Stimulated activated naive B cell treated with anti-CD40 and anti-IgM and Interleukin-4, amounts not matched to agents 10 μg/mL and 1 μg/mL and 100 μg/mL, for 72 hours (primary cell): ENCODE data around the gene ZNF687.

Experiments used
- ATAC-seq, 2 donors: fragments of 150-1000 bp; cut with Tn5 transposase; replicated peaks; 2 replicates each; pipeline ENCODE4 v1.10.0; 2021; ENCODE audit warnings: moderate library complexity in 1 of 2
- DNase-seq: peaks from one replicate; pipeline ENCODE4 v3.0.0; 2021
- H3K27ac Mint-ChIP-seq: one replicate; pipeline ENCODE4 v1.8.0; 2022; ENCODE audit warnings: mild to moderate bottlenecking, mixed read lengths
- H3K27me3 Mint-ChIP-seq, 2 donors: one replicate each; pipeline ENCODE4 v1.8.0; 2022; ENCODE audit warnings: mixed read lengths in 2 of 2
- H3K36me3 Mint-ChIP-seq, 2 donors: one replicate each; pipeline ENCODE4 v1.8.0; 2022; ENCODE audit warnings: mixed read lengths in 2 of 2, mild to moderate bottlenecking in 1 of 2
- H3K4me1 Mint-ChIP-seq, 2 donors: one replicate each; pipeline ENCODE4 v1.8.0; 2022; ENCODE audit warnings: mixed read lengths in 2 of 2, mild to moderate bottlenecking in 1 of 2
- H3K4me3 Mint-ChIP-seq, 2 donors: one replicate each; pipeline ENCODE4 v1.8.0; 2022; ENCODE audit warnings: mild to moderate bottlenecking in 2 of 2, mixed read lengths in 2 of 2, moderate library complexity in 1 of 2
- H3K9me3 Mint-ChIP-seq, 2 donors: one replicate each; pipeline ENCODE4 v1.8.0; 2022; ENCODE audit warnings: mixed read lengths in 2 of 2, mild to moderate bottlenecking in 1 of 2

The ZNF687 gene

GRCh38 chr1:151281969-151282882, at the start of gene ZNF687:
Gene ZNF687, plus strand, starts transcription at chr1:151282299. Its CDS starts 3,993 bp downstream, at chr1:151286292.
- H3K36me3 Mint-ChIP-seq = peaks cover 26 to 36% of the 10 kb centered on the region in 2 donors

GRCh38 chr1:151235235-151235634, 46.9 kb upstream of the ZNF687 start:
- DNase-seq (no peak), ATAC-seq (no peak)
- Mint-ChIP-seq H3K4me3 (no peak overlapping the region), H3K4me1 (peaks cover 16 to 29% of the 10 kb centered on the region in 2 donors), H3K9me3 (no peaks in the 10 kb centered on the region), H3K36me3 (peaks cover 47 to 66% of the 10 kb centered on the region in 2 donors), H3K27me3 (no peaks in the 10 kb centered on the region), H3K27ac (no peak overlapping the region)

More at GRCh38 chr1:151281969-151282882, at the start of gene ZNF687:
- peak within 1 kb of the TSS; percentile 91 to 98 for H3K4me3 Mint-ChIP-seq
- H3K9me3 Mint-ChIP-seq = peaks cover 0 to 2% of the 10 kb centered on the region in 2 donors
- ATAC-seq = peak; percentile 86
- no peaks in the 10 kb centered on the region for H3K27me3 Mint-ChIP-seq
- peak within 1 kb of the TSS; percentile 99 for H3K27ac Mint-ChIP-seq
- DNase-seq = peak; percentile 100
- peaks cover 36 to 57% of the 10 kb centered on the region in 2 donors for H3K4me1 Mint-ChIP-seq

GRCh38 chr1:151237678-151238466, 44.2 kb upstream of the ZNF687 start:
- Mint-ChIP-seq H3K4me3 (peak overlapping the region in 1 of 2 donors; percentile 55), H3K36me3 (peaks cover 54 to 59% of the 10 kb centered on the region in 2 donors), H3K27ac (peak overlapping the region; percentile 73), H3K9me3 (no peaks in the 10 kb centered on the region), H3K27me3 (no peaks in the 10 kb centered on the region), H3K4me1 (peaks cover 16 to 29% of the 10 kb centered on the region in 2 donors)
- ATAC-seq (peak; percentile 90 to 98), DNase-seq (no peak)

GRCh38 chr1:151238467-151238739, 43.7 kb upstream of the ZNF687 start:
- DNase-seq = no peak
- Mint-ChIP-seq H3K27ac (peak overlapping the region; percentile 73), H3K36me3 (peaks cover 58 to 63% of the 10 kb centered on the region in 2 donors)

GRCh38 chr1:151242442-151242841, 39.7 kb upstream of the ZNF687 start:
- H3K4me3 Mint-ChIP-seq = no peak overlapping the region
- no peak for ATAC-seq
- H3K27me3 Mint-ChIP-seq = no peaks in the 10 kb centered on the region
- peak overlapping the region; percentile 3 for H3K27ac Mint-ChIP-seq
- DNase-seq = no peak
- H3K9me3 Mint-ChIP-seq = no peaks in the 10 kb centered on the region
- peaks cover 58 to 59% of the 10 kb centered on the region in 2 donors for H3K36me3 Mint-ChIP-seq
- H3K4me1 Mint-ChIP-seq = peaks cover 8 to 11% of the 10 kb centered on the region in 2 donors

More at GRCh38 chr1:151238467-151238739, 43.7 kb upstream of the ZNF687 start:
- Mint-ChIP-seq H3K4me3 (no peak overlapping the region), H3K27me3 (no peaks in the 10 kb centered on the region), H3K4me1 (peaks cover 16 to 29% of the 10 kb centered on the region in 2 donors), H3K9me3 (no peaks in the 10 kb centered on the region)
- peak in 1 of 2 donors; percentile 12 for ATAC-seq

GRCh38 chr1:151243683-151244216, 38.3 kb upstream of the ZNF687 start:
- DNase-seq = no peak
- Mint-ChIP-seq H3K27me3 (no peaks in the 10 kb centered on the region), H3K27ac (no peak overlapping the region), H3K4me1 (no peaks in the 10 kb centered on the region), H3K36me3 (peaks cover 58 to 59% of the 10 kb centered on the region in 2 donors), H3K4me3 (no peak overlapping the region), H3K9me3 (no peaks in the 10 kb centered on the region)
- no peak for ATAC-seq

- peaks cover 52 to 62% of the 10 kb centered on the region in 2 donors for H3K36me3 Mint-ChIP-seq
- H3K27me3 Mint-ChIP-seq = no peaks in the 10 kb centered on the region
- no peaks in the 10 kb centered on the region for H3K9me3 Mint-ChIP-seq
- peaks cover 0 to 1% of the 10 kb centered on the region in 2 donors for H3K4me1 Mint-ChIP-seq
- H3K27ac Mint-ChIP-seq = peak overlapping the region; percentile 47
- no peak overlapping the region for H3K4me3 Mint-ChIP-seq
- DNase-seq (no peak), ATAC-seq (no peak)
Measured at GRCh38 chr1:151246786-151247185, 35.3 kb upstream of the ZNF687 start.

- Mint-ChIP-seq H3K36me3 (peaks cover 26 to 40% of the 10 kb centered on the region in 2 donors), H3K4me3 (no peak overlapping the region), H3K9me3 (no peaks in the 10 kb centered on the region), H3K27ac (no peak overlapping the region), H3K4me1 (peaks cover 8 to 16% of the 10 kb centered on the region in 2 donors), H3K27me3 (no peaks in the 10 kb centered on the region)
- ATAC-seq = peak; percentile 62 to 67
- peak; percentile 37 for DNase-seq
Measured at GRCh38 chr1:151251656-151252470, 30.2 kb upstream of the ZNF687 start.

- Mint-ChIP-seq H3K36me3 (peaks cover 19 to 35% of the 10 kb centered on the region in 2 donors), H3K27me3 (no peaks in the 10 kb centered on the region), H3K9me3 (no peaks in the 10 kb centered on the region), H3K4me1 (peaks cover 17 to 34% of the 10 kb centered on the region in 2 donors), H3K4me3 (peak within 1 kb of the TSS; percentile 86 to 92), H3K27ac (peak within 1 kb of the TSS; percentile 97)
- DNase-seq (peak; percentile 93), ATAC-seq (peak; percentile 95 to 96)
Measured at GRCh38 chr1:151254217-151255213, 27.6 kb upstream of the ZNF687 start, which contains the start of gene PSMD4. Gene PSMD4, plus strand, starts transcription at chr1:151254734. Its CDS starts 49 bp downstream, at chr1:151254783.

- Mint-ChIP-seq H3K4me1 (peaks cover 17 to 34% of the 10 kb centered on the region in 2 donors), H3K36me3 (peaks cover 18 to 33% of the 10 kb centered on the region in 2 donors), H3K27me3 (no peaks in the 10 kb centered on the region), H3K4me3 (peak overlapping the region; percentile 86 to 92), H3K9me3 (no peaks in the 10 kb centered on the region), H3K27ac (peak overlapping the region; percentile 97)
- ATAC-seq (no peak), DNase-seq (no peak)
Measured at GRCh38 chr1:151255381-151255780, 26.7 kb upstream of the ZNF687 start.

GRCh38 chr1:151259351-151259750, 22.7 kb upstream of the ZNF687 start:
- peaks cover 20 to 55% of the 10 kb centered on the region in 2 donors for H3K4me1 Mint-ChIP-seq
- H3K9me3 Mint-ChIP-seq = no peaks in the 10 kb centered on the region
- DNase-seq (no peak), ATAC-seq (no peak)
- H3K27me3 Mint-ChIP-seq = no peaks in the 10 kb centered on the region
- H3K4me3 Mint-ChIP-seq = no peak overlapping the region
- peaks cover 33 to 45% of the 10 kb centered on the region in 2 donors for H3K36me3 Mint-ChIP-seq
- no peak overlapping the region for H3K27ac Mint-ChIP-seq

GRCh38 chr1:151265446-151266236, 16.5 kb upstream of the ZNF687 start:
- Mint-ChIP-seq H3K4me1 (peaks cover 11 to 31% of the 10 kb centered on the region in 2 donors), H3K27me3 (no peaks in the 10 kb centered on the region), H3K4me3 (no peak overlapping the region), H3K36me3 (peaks cover 51 to 59% of the 10 kb centered on the region in 2 donors), H3K27ac (peak overlapping the region; percentile 67), H3K9me3 (no peaks in the 10 kb centered on the region)
- no peak for DNase-seq
- no peak for ATAC-seq
